Upper lobe of left lung (tissue), 6 donors: ENCODE results near the gene GREB1L. TPM values are rescaled to one million over a fixed set of nuclear protein-coding genes. Genes with fewer than 3 reads are reported as not detected.

ENCODE experiments used
- ATAC-seq, 2 donors: fragments of 200-7000 bp; cut with Tn5 transposase; one replicate each; pipeline ENCODE4 v1.9.1; 2022; ENCODE audit warnings: mild to moderate bottlenecking in 2 of 2, moderate library complexity in 2 of 2; ENCODE audit not compliant: low FRiP score in 2 of 2
- DNase-seq, 2 donors: peaks; one replicate each; pipeline ENCODE4 v3.0.0-alpha.2; 2019 to 2020
- H3K27ac ChIP-seq, 4 donors: fragments of 200-600 bp; sonication (generic); one replicate each; pipeline ENCODE4 v1.5.1; 2016 to 2019
- H3K27me3 ChIP-seq, 4 donors: fragments of 200-600 bp; sonication (generic); one replicate each; pipeline ENCODE4 v1.5.1; 2017 to 2019
- H3K36me3 ChIP-seq, 4 donors: fragments of 200-600 bp; sonication (generic); one replicate each; pipeline ENCODE4 v1.5.1; 2016 to 2019
- H3K4me1 ChIP-seq, 4 donors: fragments of 200-600 bp; sonication (generic); one replicate each; pipeline ENCODE4 v1.5.1; 2018 to 2019
- H3K4me3 ChIP-seq, 4 donors: fragments of 200-600 bp; sonication (generic); one replicate each; pipeline ENCODE4 v1.5.1; 2017 to 2019; ENCODE audit warnings: mild to moderate bottlenecking in 2 of 4, moderate library complexity in 1 of 4
- H3K9me3 ChIP-seq, 4 donors: fragments of 200-600 bp; sonication (generic); one replicate each; pipeline ENCODE4 v1.5.1; 2018 to 2019
- CTCF ChIP-seq, 6 experiments: fragments of 450-650 bp in 4 of 6; fragments of 200-600 bp in 2 of 6; sonication (generic) in 2 of 6; IDR thresholded peaks; one replicate each; pipeline ENCODE4 v1.5.1; 2016 to 2019; ENCODE audit warnings: antibody characterized with exemption in 6 of 6
- EP300 ChIP-seq, 4 donors: sonication (generic); formaldehyde crosslinking; IDR thresholded peaks; one replicate each; pipeline ENCODE4 v1.5.1; 2017; ENCODE audit warnings: antibody characterized with exemption in 4 of 4, control low read depth in 2 of 4
- POLR2A ChIP-seq, 4 donors: fragments of 450-650 bp; IDR thresholded peaks; one replicate each; pipeline ENCODE4 v1.5.1; 2016 to 2017; ENCODE audit warnings: antibody characterized with exemption in 4 of 4, mild to moderate bottlenecking in 2 of 4
- POLR2AphosphoS5 ChIP-seq, 2 donors: sonication (generic); formaldehyde crosslinking; IDR thresholded peaks; one replicate each; pipeline ENCODE4 v1.5.1; 2017; ENCODE audit warnings: antibody characterized with exemption in 2 of 2
- WGBS, 2 donors: methylation state at CpG; one replicate each; pipeline ENCODE4 v1.1.5; 2017 to 2018; 5-methylcytosine and 5-hydroxymethylcytosine counted together
- total RNA-seq, 6 donors: library from RNA; depleted of rRNA in 4 of 6; stranded (reverse); fragments of >200 nt in 4 of 6; gene quantifications; one replicate each; pipeline versions ENCODE4 v1.1.0 to v1.2.1, GENCODE V29; 2016 to 2021
- donor health status: DM: no; HTN: no; CAD: no; lungs with moderate emphysema.
- donor health status: DM: no; HTN: yes; CAD: no; lungs with severe emphysema.

GREB1L gene
- total RNA-seq, 6 donors from 2014 or later, result under 0.01 to 2.0 (median 0.44) TPM

GRCh38 chr18:21534327-21534726 is 292.3 kb downstream of the GREB1L start:
- ATAC-seq (no peak), DNase-seq (no peak)
- Histone ChIP-seq H3K4me3 (no peak overlapping the region), H3K36me3 (peaks cover 10 to 81% (median 24%) of the 10 kb centered on the region in 4 donors), H3K27me3 (no peaks in the 10 kb centered on the region), H3K4me1 (no peaks in the 10 kb centered on the region), H3K27ac (no peak overlapping the region), H3K9me3 (no peaks in the 10 kb centered on the region)
- TF ChIP-seq POLR2A (IDR thresholded peaks at IDR 0.05) (no peak), EP300 (IDR thresholded peaks at IDR 0.05) (no peak), CTCF (IDR thresholded peaks at IDR 0.05) (no peak), POLR2AphosphoS5 (IDR thresholded peaks at IDR 0.05) (no peak)
- WGBS, 2 donors, result 58 to 69% methylated on average over 1 of the region's 1 CpG

GRCh38 chr18:21538230-21538629 is 296.2 kb downstream of the GREB1L start:
- no peaks in the 10 kb centered on the region for H3K9me3 ChIP-seq
- TF ChIP-seq CTCF (IDR thresholded peaks at IDR 0.05), result no peak
- TF ChIP-seq POLR2A (IDR thresholded peaks at IDR 0.05), result no peak
- TF ChIP-seq EP300 (IDR thresholded peaks at IDR 0.05), result no peak
- ATAC-seq (no peak), DNase-seq (no peak)
- H3K27ac ChIP-seq, result no peak overlapping the region
- H3K27me3 ChIP-seq, result no peaks in the 10 kb centered on the region
- 86 to 88% methylated on average over 3 of the region's 3 CpGs for WGBS, 2 donors
- H3K4me3 ChIP-seq, result no peak overlapping the region
- no peaks in the 10 kb centered on the region for H3K4me1 ChIP-seq
- peaks cover 6 to 68% (median 18%) of the 10 kb centered on the region in 4 donors for H3K36me3 ChIP-seq

GRCh38 chr18:21546423-21546822 is 304.4 kb downstream of the GREB1L start:
- 93 to 95% methylated on average over 5 of the region's 5 CpGs for WGBS, 2 donors
- Histone ChIP-seq H3K27me3 (no peaks in the 10 kb centered on the region), H3K27ac (no peak overlapping the region), H3K36me3 (peaks cover 0 to 44% (median 7%) of the 10 kb centered on the region in 4 donors), H3K9me3 (no peaks in the 10 kb centered on the region), H3K4me3 (no peak overlapping the region), H3K4me1 (no peaks in the 10 kb centered on the region)
- DNase-seq, result no peak
- ATAC-seq, result no peak
- TF ChIP-seq POLR2A (IDR thresholded peaks at IDR 0.05) (no peak), CTCF (IDR thresholded peaks at IDR 0.05) (no peak), EP300 (IDR thresholded peaks at IDR 0.05) (no peak), POLR2AphosphoS5 (IDR thresholded peaks at IDR 0.05) (no peak)

GRCh38 chr18:21548647-21549046 is 306.6 kb downstream of the GREB1L start:
- Histone ChIP-seq H3K9me3 (no peaks in the 10 kb centered on the region), H3K4me3 (no peak overlapping the region), H3K36me3 (peaks cover 0 to 51% (median 9%) of the 10 kb centered on the region in 4 donors), H3K27ac (no peak overlapping the region), H3K27me3 (no peaks in the 10 kb centered on the region), H3K4me1 (no peaks in the 10 kb centered on the region)
- no peak for ATAC-seq
- TF ChIP-seq POLR2A (IDR thresholded peaks at IDR 0.05) (no peak), CTCF (IDR thresholded peaks at IDR 0.05) (no peak), EP300 (IDR thresholded peaks at IDR 0.05) (no peak), POLR2AphosphoS5 (IDR thresholded peaks at IDR 0.05) (no peak)
- WGBS, 2 donors, result 91 to 100% methylated on average over 2 of the region's 2 CpGs
- no peak for DNase-seq

- no peak for DNase-seq
- WGBS, 2 donors, result 92 to 94% methylated on average over 11 of the region's 11 CpGs
These were observed 308.5 kb downstream of the GREB1L start for GRCh38 chr18:21550510-21550970.

More at GRCh38 chr18:21550510-21550970, 308.5 kb downstream of the GREB1L start:
- H3K36me3 ChIP-seq, result peaks cover 2 to 60% (median 10%) of the 10 kb centered on the region in 4 donors
- H3K9me3 ChIP-seq, result no peaks in the 10 kb centered on the region
- no peak overlapping the region for H3K4me3 ChIP-seq
- ATAC-seq, result no peak
- TF ChIP-seq POLR2AphosphoS5 (IDR thresholded peaks at IDR 0.05), result no peak
- H3K4me1 ChIP-seq, result no peaks in the 10 kb centered on the region
- no peak overlapping the region for H3K27ac ChIP-seq
- no peaks in the 10 kb centered on the region for H3K27me3 ChIP-seq
